Activated T-cell treated with anti-CD3 and anti-CD28 coated beads, Interleukin-2, amount 50 U/mL, for 4 hours (primary cell): ENCODE data around the gene ITM2B. TPM values are rescaled to one million over a fixed set of nuclear protein-coding genes. Genes with fewer than 3 reads are reported as not detected.
A peak's percentile ranks its signal among the peaks of the same experiment; 100 is the strongest.
"Not testable (repeated sequence)": the region's sequence is repeated elsewhere in the genome, so short reads cannot be mapped to it uniquely, and the experiment has no call there.

Experiments used
- ATAC-seq, 2 donors: fragments of 200-7000 bp; cut with Tn5 transposase; one replicate each; pipeline ENCODE4 v1.10.0; 2021
- DNase-seq: peaks from one replicate; pipeline ENCODE4 v3.0.0-alpha.2; 2020
- H3K27me3 Mint-ChIP-seq: one replicate; pipeline ENCODE4 v1.8.0; 2021; ENCODE audit warnings: low read depth, mixed read lengths
- H3K36me3 Mint-ChIP-seq: one replicate; pipeline ENCODE4 v1.8.0; 2022; ENCODE audit warnings: mixed read lengths; ENCODE audit not compliant: insufficient read depth
- H3K4me1 Mint-ChIP-seq: one replicate; pipeline ENCODE4 v1.8.0; 2021; ENCODE audit warnings: low read depth, mixed read lengths
- H3K4me3 Mint-ChIP-seq: one replicate; pipeline ENCODE4 v1.8.0; 2021; ENCODE audit warnings: mild to moderate bottlenecking, moderate library complexity, mixed read lengths
- H3K9me3 Mint-ChIP-seq: one replicate; pipeline ENCODE4 v1.8.0; 2021; ENCODE audit warnings: mixed read lengths
- total RNA-seq, 3 donors: library from RNA; stranded (reverse); gene quantifications; one replicate each; pipeline ENCODE4 v1.2.1, GENCODE V29; 2021

The ITM2B gene
- total RNA-seq, 3 donors from 2014 or later, result 48.8 to 63.5 (median 49.3) TPM

DNA sequence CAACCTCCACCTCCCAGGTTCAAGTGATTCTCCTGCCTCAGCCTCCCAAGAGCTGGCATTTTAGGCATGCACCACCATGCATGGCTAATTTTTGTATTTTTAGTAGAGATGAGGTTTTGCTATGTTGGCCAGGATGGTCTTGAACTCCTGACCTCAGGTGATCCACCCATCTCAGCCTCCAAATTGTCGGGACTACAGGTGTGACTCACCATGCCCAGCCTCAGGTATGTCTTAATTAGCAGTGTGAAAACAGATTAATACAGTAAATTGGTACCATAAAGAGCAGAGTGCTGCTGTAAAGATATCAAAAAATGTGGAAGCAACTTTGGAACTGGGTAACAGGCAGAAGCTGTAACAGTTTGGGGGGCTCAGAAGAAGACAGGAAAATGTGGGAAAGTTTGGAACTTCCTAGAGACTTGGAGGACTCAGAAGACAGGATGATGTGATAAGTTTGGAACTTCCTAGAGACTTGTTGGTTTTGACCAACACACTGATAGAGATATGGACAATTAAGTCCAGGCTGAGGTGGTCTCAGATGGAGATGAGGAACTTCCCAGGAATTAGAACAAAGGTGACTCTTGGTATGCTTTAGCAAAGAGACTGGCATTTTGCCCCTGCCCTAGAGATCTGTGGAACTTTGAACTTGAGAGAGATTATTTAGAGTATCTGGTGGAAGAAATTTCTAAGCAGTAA is 17.3 kb upstream of the ITM2B start:
- not testable (repeated sequence) for H3K9me3 Mint-ChIP-seq, ATAC-seq, H3K36me3 Mint-ChIP-seq, H3K27me3 Mint-ChIP-seq, H3K4me3 Mint-ChIP-seq, DNase-seq
- peaks cover 38% of the 10 kb centered on the region for H3K4me1 Mint-ChIP-seq

DNA sequence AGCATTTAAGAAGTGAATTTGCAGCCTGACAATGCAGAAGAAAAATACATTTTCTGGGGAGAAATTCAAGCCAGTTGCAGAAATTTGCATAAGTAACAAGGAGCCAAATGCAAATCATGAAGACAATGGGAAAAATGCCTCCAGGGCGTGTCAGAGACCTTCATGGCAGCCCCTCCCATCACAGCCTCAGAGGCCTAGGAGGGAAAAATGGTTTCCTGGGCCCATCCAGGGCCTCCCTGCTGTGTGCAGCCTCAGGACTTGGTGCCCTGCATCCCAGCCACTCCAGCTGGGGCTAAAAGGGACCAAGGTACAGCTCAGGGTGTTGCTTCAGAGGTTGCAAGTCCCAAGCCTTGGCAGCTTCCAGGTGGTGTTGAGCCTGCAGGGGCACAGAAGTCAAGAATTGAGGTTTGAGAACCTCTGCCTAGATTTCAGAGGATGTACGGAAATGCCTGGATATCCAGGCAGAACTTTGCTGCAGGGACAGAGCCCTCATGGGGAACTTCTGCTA is 16.7 kb upstream of the ITM2B start:
- Mint-ChIP-seq H3K4me1 (peaks cover 43% of the 10 kb centered on the region), H3K4me3 (no peak overlapping the region), H3K9me3 (no peaks in the 10 kb centered on the region), H3K27me3 (no peaks in the 10 kb centered on the region), H3K36me3 (peaks cover 2% of the 10 kb centered on the region)
- ATAC-seq (no peak), DNase-seq (no peak)

GRCh38 chr13:48220592-48220980 is 12.4 kb upstream of the ITM2B start:
- peak; percentile 77 to 79 for ATAC-seq
- DNase-seq, result no peak
- H3K4me1 Mint-ChIP-seq, result peaks cover 64% of the 10 kb centered on the region
- peak overlapping the region; percentile 72 for H3K4me3 Mint-ChIP-seq
- H3K27me3 Mint-ChIP-seq, result no peaks in the 10 kb centered on the region
- H3K9me3 Mint-ChIP-seq, result no peaks in the 10 kb centered on the region
- peaks cover 2% of the 10 kb centered on the region for H3K36me3 Mint-ChIP-seq

DNA sequence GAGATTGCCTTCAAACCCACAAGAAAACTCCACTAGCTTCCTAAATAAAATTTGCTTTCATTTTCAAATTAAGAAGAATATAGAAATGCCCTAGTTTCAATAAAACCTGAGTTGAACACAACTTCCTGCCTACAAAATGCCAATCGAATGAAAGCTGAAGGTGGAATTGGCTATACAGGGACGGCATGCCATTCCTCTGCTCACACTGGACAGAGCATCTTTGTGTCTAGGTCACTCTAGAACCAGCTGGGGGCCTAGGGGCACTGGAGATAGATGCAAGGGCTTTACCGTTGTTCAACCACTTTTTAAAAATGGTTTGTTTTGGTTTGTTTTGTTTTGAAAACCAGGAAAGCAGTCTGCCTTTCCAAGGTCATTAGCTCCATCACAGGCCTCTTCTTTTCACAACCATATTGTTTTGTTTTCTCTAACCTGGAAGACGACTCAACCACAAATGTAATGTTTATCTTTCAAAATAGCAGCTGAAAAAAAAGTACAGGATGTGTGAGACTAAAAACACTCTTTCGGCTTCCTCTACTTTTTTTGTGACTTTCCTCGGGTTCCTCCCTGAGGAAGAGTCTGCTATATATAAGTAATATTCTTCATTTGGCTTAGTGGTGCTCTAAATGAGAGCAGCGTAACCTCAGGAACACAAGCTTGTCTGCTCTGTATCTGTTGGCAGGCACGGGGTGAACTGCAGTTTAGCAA is 11.9 kb upstream of the ITM2B start:
- H3K9me3 Mint-ChIP-seq, result no peaks in the 10 kb centered on the region
- DNase-seq, result no peak
- H3K36me3 Mint-ChIP-seq, result no peaks in the 10 kb centered on the region
- peaks cover 59% of the 10 kb centered on the region for H3K4me1 Mint-ChIP-seq
- peak; percentile 5 to 13 for ATAC-seq
- H3K4me3 Mint-ChIP-seq, result peak overlapping the region; percentile 72
- H3K27me3 Mint-ChIP-seq, result no peaks in the 10 kb centered on the region

DNA sequence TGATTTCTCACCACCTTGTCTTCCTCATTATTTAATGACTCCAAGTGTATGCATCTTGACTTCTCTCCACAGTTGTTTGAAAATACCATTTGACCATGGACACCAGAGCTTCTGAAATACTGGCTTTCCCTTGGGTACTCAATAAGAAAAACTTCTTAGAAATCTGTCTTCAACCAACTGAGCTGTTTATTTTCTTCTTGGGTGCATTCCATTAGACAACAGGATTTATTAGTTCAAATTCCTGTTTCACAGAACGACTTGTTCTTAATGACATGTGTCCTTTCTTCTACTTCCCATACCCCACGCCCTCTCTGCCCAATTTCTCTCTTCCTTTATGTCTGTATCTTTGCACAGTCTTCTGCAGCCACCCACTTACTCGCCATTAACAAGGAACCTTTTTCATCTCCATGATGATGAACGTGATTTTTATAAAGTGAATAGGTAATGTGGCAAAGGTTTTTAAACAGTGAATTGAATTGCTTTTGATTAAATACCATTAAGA is 11.3 kb upstream of the ITM2B start:
- Mint-ChIP-seq H3K27me3 (no peaks in the 10 kb centered on the region), H3K4me1 (peaks cover 59% of the 10 kb centered on the region), H3K9me3 (no peaks in the 10 kb centered on the region), H3K4me3 (peak overlapping the region; percentile 72), H3K36me3 (no peaks in the 10 kb centered on the region)
- DNase-seq, result no peak
- no peak for ATAC-seq

- Mint-ChIP-seq H3K4me3 (peak overlapping the region; percentile 57), H3K27me3 (no peaks in the 10 kb centered on the region), H3K36me3 (no peaks in the 10 kb centered on the region), H3K4me1 (peaks cover 62% of the 10 kb centered on the region), H3K9me3 (no peaks in the 10 kb centered on the region)
- DNase-seq, result no peak
- peak; percentile 71 to 81 for ATAC-seq
These were observed 10.4 kb upstream of the ITM2B start for GRCh38 chr13:48222358-48223301.

DNA sequence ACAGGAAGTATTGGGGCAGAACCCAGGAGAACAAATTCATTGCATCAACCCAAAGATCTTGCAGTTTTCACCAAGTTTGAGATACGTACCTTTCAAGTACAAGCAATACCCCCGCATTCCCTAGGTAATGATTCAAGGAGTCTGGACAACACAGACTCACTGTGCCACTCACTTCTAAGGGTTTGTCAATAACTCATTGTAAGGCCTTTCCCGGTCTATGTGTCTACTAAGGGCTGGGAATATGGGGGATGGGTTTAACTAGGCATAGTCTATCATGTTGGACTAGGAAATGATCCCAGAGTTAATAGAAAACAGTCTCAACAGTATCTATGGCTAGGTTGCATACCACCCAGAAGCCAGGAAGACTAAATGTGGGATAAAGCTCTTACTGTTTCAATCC is 8.3 kb upstream of the ITM2B start:
- Mint-ChIP-seq H3K27me3 (no peaks in the 10 kb centered on the region), H3K4me1 (peaks cover 53% of the 10 kb centered on the region), H3K9me3 (no peaks in the 10 kb centered on the region), H3K4me3 (no peak overlapping the region), H3K36me3 (no peaks in the 10 kb centered on the region)
- ATAC-seq, result no peak
- no peak for DNase-seq

GRCh38 chr13:48230541-48230940 is 2.5 kb upstream of the ITM2B start:
- no peaks in the 10 kb centered on the region for H3K9me3 Mint-ChIP-seq
- H3K4me3 Mint-ChIP-seq, result no peak overlapping the region
- no peak for DNase-seq
- peaks cover 40% of the 10 kb centered on the region for H3K4me1 Mint-ChIP-seq
- no peak for ATAC-seq
- H3K36me3 Mint-ChIP-seq, result no peaks in the 10 kb centered on the region
- H3K27me3 Mint-ChIP-seq, result no peaks in the 10 kb centered on the region

- Mint-ChIP-seq H3K36me3 (peaks cover 2% of the 10 kb centered on the region), H3K4me3 (peak overlapping the region; percentile 94), H3K27me3 (no peaks in the 10 kb centered on the region), H3K9me3 (no peaks in the 10 kb centered on the region), H3K4me1 (peaks cover 45% of the 10 kb centered on the region)
- ATAC-seq, result no peak
- DNase-seq, result no peak
These were observed 1.9 kb upstream of the ITM2B start for GRCh38 chr13:48231080-48231479.

DNA sequence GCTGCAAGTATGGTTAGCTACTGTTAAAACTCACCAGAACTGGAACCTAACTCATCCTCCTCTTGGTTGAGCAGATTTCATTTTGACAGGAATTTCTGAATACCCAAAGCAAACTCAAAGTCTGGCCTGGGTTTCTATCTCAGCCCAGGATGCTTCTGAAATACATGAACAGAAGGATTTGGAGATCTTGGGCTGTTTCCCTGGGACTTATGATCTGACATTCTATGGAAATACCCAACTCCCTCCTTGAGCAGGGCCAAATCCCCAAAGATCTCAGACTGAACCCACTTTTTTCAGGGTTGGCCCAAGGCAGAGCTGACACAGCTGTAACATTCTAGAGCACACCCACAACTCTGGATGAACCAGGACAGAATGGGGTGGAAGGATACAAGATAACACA is 1.1 kb upstream of the ITM2B start:
- Mint-ChIP-seq H3K27me3 (no peaks in the 10 kb centered on the region), H3K9me3 (no peaks in the 10 kb centered on the region), H3K4me3 (peak overlapping the region; percentile 94), H3K4me1 (peaks cover 52% of the 10 kb centered on the region), H3K36me3 (peaks cover 6% of the 10 kb centered on the region)
- ATAC-seq (no peak), DNase-seq (no peak)

DNA sequence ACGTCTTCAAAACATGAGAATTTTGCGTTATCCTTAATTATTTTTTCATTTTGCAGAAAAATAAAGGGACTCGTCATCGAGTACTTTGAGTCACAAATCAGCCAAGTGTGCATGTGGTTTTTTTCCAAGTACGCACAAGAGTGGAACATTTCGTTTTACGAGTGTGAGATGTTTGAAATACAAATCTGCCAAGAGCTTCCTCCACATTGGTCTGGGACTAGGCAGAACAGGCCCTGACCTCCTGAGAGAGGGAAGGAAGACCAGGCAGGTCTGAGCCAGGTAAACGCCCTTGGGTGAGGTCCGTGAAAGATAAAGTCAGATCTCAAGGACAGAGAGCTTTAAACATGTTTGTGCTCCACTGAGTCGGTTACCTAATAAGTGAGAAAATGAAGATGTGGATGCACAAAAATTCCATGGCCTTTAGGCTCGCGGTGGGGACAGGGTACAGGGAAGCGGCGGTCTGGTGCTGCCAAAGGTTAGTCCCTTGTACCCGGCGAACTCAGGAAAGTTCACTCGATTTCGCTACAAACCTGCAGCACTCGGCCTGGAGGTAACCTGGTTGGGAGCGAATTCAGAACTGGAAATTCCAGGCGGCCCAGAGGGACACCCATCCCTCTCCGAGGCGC is 473 bp upstream of the ITM2B start:
- no peaks in the 10 kb centered on the region for H3K9me3 Mint-ChIP-seq
- peak overlapping the region; percentile 94 for H3K4me3 Mint-ChIP-seq
- H3K4me1 Mint-ChIP-seq, result peaks cover 56% of the 10 kb centered on the region
- ATAC-seq, result peak; percentile 12 to 21
- H3K27me3 Mint-ChIP-seq, result no peaks in the 10 kb centered on the region
- DNase-seq, result no peak
- H3K36me3 Mint-ChIP-seq, result peaks cover 6% of the 10 kb centered on the region

- Mint-ChIP-seq H3K4me1 (peaks cover 65% of the 10 kb centered on the region), H3K27me3 (no peaks in the 10 kb centered on the region), H3K4me3 (peak overlapping the region; percentile 94), H3K9me3 (no peaks in the 10 kb centered on the region), H3K36me3 (peaks cover 6% of the 10 kb centered on the region)
- ATAC-seq (no peak), DNase-seq (no peak)
These were observed 983 bp downstream of the ITM2B start for GRCh38 chr13:48233889-48234488.

DNA sequence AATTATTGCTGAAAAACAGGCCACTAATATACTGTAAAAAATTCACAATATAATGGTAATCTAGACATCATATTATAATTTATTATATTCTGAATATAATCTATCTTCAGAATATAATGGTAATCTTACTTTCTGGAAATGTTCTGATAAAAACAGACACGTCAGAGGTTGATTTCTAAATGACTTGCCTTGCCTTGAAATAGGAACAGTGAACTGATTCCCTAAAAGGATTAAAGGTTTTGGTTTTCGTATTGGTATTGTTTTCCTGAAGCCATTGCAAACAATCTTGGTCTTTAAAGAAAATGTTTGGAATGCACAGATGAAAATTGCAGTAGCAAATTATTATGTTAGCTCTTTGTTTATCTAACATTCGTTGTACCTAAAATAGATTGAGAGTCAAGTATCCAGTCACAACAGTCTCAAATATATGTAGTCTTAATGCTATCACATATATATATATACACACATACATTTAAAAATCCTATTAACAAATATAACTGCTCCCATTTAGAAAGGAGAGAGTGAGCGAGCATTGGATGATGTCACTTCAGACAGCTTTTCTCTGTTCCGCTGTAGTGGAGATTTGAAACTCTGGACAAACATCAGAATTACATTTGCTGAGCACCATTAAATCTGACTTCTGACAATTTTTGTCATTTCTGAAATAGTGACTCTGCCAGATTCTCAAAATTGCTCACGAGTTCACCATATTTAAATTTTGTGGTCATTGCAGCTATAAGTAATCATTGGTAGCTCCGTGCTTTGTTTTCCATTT is 1.7 kb downstream of the ITM2B start:
- ATAC-seq (peak; percentile 15 to 18), DNase-seq (no peak)
- Mint-ChIP-seq H3K9me3 (no peaks in the 10 kb centered on the region), H3K27me3 (no peaks in the 10 kb centered on the region), H3K4me3 (peak overlapping the region; percentile 94), H3K4me1 (peaks cover 69% of the 10 kb centered on the region), H3K36me3 (peaks cover 6% of the 10 kb centered on the region)
